ENCODE measurements around the gene PRAMEF17.
"Not testable (repeated sequence)": the region's sequence is repeated elsewhere in the genome, so short reads cannot be mapped to it uniquely, and the experiment has no call there.

The PRAMEF17 gene

GRCh38 chr1:13389332-13389731 is at the start of gene PRAMEF17:
TSS of gene PRAMEF17 (plus strand) at chr1:13389632. CDS start at chr1:13389658, 26 bp downstream.
- DNase-seq: not testable (repeated sequence)

- DNase-seq: not testable (repeated sequence)
These were observed 46.9 kb upstream of the PRAMEF17 start for GRCh38 chr1:13342496-13342895.

- not testable (repeated sequence) for DNase-seq
These were observed 42.4 kb upstream of the PRAMEF17 start, which contains the start of gene PRAMEF14 for GRCh38 chr1:13347034-13347433. TSS of gene PRAMEF14 (minus strand) at chr1:13347134. CDS start at chr1:13345314, 1,820 bp downstream.

GRCh38 chr1:13353476-13353875 is 36.0 kb upstream of the PRAMEF17 start:
- DNase-seq: not testable (repeated sequence)

GRCh38 chr1:13354475-13354874 is 35.0 kb upstream of the PRAMEF17 start:
- not testable (repeated sequence) for DNase-seq

- peak; percentile 27 for DNase-seq
These were observed 32.7 kb upstream of the PRAMEF17 start for GRCh38 chr1:13356774-13357173.

- DNase-seq: not testable (repeated sequence)
These were observed 27.1 kb upstream of the PRAMEF17 start for GRCh38 chr1:13362364-13362763.

GRCh38 chr1:13364928-13365327 is 24.5 kb upstream of the PRAMEF17 start:
- not testable (repeated sequence) for DNase-seq

- DNase-seq: not testable (repeated sequence)
These were observed 22.9 kb upstream of the PRAMEF17 start for GRCh38 chr1:13366536-13366935.

- not testable (repeated sequence) for DNase-seq
These were observed 20.9 kb upstream of the PRAMEF17 start for GRCh38 chr1:13368544-13368943.

- not testable (repeated sequence) for DNase-seq
These were observed 10.4 kb upstream of the PRAMEF17 start for GRCh38 chr1:13378983-13379382.

GRCh38 chr1:13380380-13380779 is 9.1 kb upstream of the PRAMEF17 start:
- DNase-seq: not testable (repeated sequence)

GRCh38 chr1:13393004-13393403 is 3.6 kb downstream of the PRAMEF17 start:
- not testable (repeated sequence) for DNase-seq

- not testable (repeated sequence) for DNase-seq
These were observed 5.3 kb downstream of the PRAMEF17 start for GRCh38 chr1:13394761-13395160.

- DNase-seq: not testable (repeated sequence)
These were observed 5.9 kb downstream of the PRAMEF17 start for GRCh38 chr1:13395311-13395710.

- DNase-seq: no peak
These were observed 18.4 kb downstream of the PRAMEF17 start for GRCh38 chr1:13407811-13408210.

- not testable (repeated sequence) for DNase-seq
These were observed 20.7 kb downstream of the PRAMEF17 start, which contains the start of gene PRAMEF20 for GRCh38 chr1:13410150-13410549. TSS of gene PRAMEF20 (plus strand) at chr1:13410450. CDS start at chr1:13416355, 5,905 bp downstream.

- no peak for DNase-seq
These were observed 41.1 kb downstream of the PRAMEF17 start for GRCh38 chr1:13430495-13430894.

- DNase-seq: no peak
These were observed 42.8 kb downstream of the PRAMEF17 start for GRCh38 chr1:13432251-13432650.

- DNase-seq: not testable (repeated sequence)
These were observed 44.4 kb downstream of the PRAMEF17 start for GRCh38 chr1:13433694-13434358.

GRCh38 chr1:13435458-13435857 is 46.0 kb downstream of the PRAMEF17 start:
- DNase-seq: no peak

- DNase-seq: not testable (repeated sequence)
These were observed 49.8 kb downstream of the PRAMEF17 start for GRCh38 chr1:13439104-13439783.

All from kidney glomerular epithelial cell (primary cell).